ENCODE data around the gene TRAK2. TPM values are rescaled to one million over a fixed set of nuclear protein-coding genes. Genes with fewer than 3 reads are reported as not detected.
A peak's percentile ranks its signal among the peaks of the same experiment; 100 is the strongest.
"Not testable (repeated sequence)": the region's sequence is repeated elsewhere in the genome, so short reads cannot be mapped to it uniquely, and the experiment has no call there.

The TRAK2 gene
- total and polyA plus RNA-seq, 4 experiments from 2014 or later, result 25.2 to 47.3 (median 43.7) TPM

DNA sequence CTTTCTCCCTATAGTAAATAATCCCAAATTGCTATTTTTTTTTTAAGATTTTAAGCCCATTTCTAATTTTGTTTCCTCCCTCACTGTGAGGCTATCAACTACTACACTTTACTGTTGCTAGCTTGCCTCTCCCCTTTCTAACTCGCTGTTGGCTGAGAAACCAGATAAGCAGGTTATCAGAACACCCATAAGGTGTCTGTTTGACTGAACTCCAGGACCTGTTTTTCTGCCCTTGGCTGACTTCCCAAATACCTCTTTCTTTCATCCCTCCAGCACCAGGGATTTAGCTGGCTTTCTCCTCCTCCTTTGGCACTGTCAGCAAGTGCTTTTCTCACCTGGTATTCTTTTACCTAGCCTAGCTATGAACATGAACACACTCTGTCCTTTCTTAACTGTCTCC is 11.1 kb downstream of the TRAK2 start:
- POLR2A ChIA-PET (ENCODE audit: partially characterized antibody), result interaction anchor here (1.0 to 13.0 kb wide), 2 partner anchors 9 to 207 kb away, joined by 3 to 154 read pairs; partner anchors contain the start of genes STRADB and TRAK2
- peaks cover 20 to 60% (median 46%) of the 10 kb centered on the region in 4 donors for H3K4me1 Mint-ChIP-seq
- H3K27me3 Mint-ChIP-seq, result no peaks in the 10 kb centered on the region
- H3K27ac Mint-ChIP-seq, result peak overlapping the region in 3 of 7 donors; percentile 7 to 29 (median 25)
- H3K4me1 ChIP-seq (ENCODE audit: insufficient read depth, low read length), result peaks cover 25% of the 10 kb centered on the region
- CTCF ChIA-PET (ENCODE audit: partially characterized antibody), result interaction anchor here (1.8 to 2.2 kb wide), 2 partner anchors 9 to 207 kb away, joined by 3 to 8 read pairs; no protein-coding TSS in a partner anchor
- H3K9me3 Mint-ChIP-seq, result no peaks in the 10 kb centered on the region
- no peaks in the 10 kb centered on the region for H3K9me3 ChIP-seq (ENCODE audit: control insufficient read depth in 1 of 2, low read length in 2 of 2)
- no peaks in the 10 kb centered on the region for H3K27me3 ChIP-seq (ENCODE audit: insufficient read depth, low read length)
- intact Hi-C loops (cut with micrococcal nuclease), result no loop called here
- DNase-seq, result no peak
- H3K36me3 ChIP-seq (ENCODE audit: insufficient read depth, low read length), result no peaks in the 10 kb centered on the region
- H3K4me3 ChIP-seq (ENCODE audit: low read length in 2 of 2), result no peak overlapping the region
- H3K36me3 Mint-ChIP-seq, result peaks cover 8 to 13% of the 10 kb centered on the region in 2 donors
- no peak overlapping the region for H3K27ac ChIP-seq (ENCODE audit: low read depth, low read length)
- H3K4me3 Mint-ChIP-seq, result peak overlapping the region in 1 of 8 donors; percentile 13

GRCh38 chr2:201439336-201439922 is 11.8 kb downstream of the TRAK2 start:
- Mint-ChIP-seq H3K4me1 (peaks cover 21 to 63% (median 49%) of the 10 kb centered on the region in 4 donors), H3K36me3 (peaks cover 8 to 13% of the 10 kb centered on the region in 2 donors), H3K27ac (peak overlapping the region in 1 of 7 donors; percentile 49)
- H3K9me3 ChIP-seq (ENCODE audit: control insufficient read depth in 1 of 2, low read length in 2 of 2); DNase-seq; H3K9me3 Mint-ChIP-seq; H3K27me3 Mint-ChIP-seq; intact Hi-C loops (cut with micrococcal nuclease); H3K36me3 ChIP-seq (ENCODE audit: insufficient read depth, low read length); H3K27ac ChIP-seq (ENCODE audit: low read depth, low read length); H3K4me3 ChIP-seq (ENCODE audit: low read length in 2 of 2); H3K4me3 Mint-ChIP-seq; H3K27me3 ChIP-seq (ENCODE audit: insufficient read depth, low read length): not testable (repeated sequence)
- CTCF ChIA-PET (ENCODE audit: partially characterized antibody), result interaction anchor here (1.8 kb wide), 1 partner anchor 206 kb away, joined by 3 read pairs; no protein-coding TSS in a partner anchor
- H3K4me1 ChIP-seq (ENCODE audit: insufficient read depth, low read length), result peaks cover 32% of the 10 kb centered on the region
- POLR2A ChIA-PET (ENCODE audit: partially characterized antibody), result interaction anchor here (13.0 kb wide), 1 partner anchor 10 kb away, joined by 154 read pairs; the partner anchor contains the start of genes STRADB and TRAK2

DNA sequence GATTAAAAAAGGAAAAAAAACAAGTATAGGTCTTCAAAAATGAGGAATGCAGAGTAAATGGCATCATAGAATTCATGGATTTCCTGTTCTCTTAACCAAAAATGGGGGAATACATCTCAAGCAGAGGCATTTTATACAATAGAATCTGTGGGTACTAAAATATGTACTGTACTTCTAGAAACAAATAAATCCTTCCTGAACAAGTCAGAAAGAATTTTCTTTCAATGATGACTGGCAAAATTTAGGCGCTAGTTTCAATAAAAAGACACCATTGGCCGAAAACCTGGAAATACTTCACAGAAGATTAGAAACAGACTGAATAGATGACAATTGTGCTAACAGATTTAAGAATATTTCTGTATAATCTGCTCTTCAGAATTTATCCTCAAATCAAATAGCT is 15.1 kb downstream of the TRAK2 start:
- Mint-ChIP-seq H3K27me3 (no peaks in the 10 kb centered on the region), H3K4me1 (peaks cover 47 to 91% (median 74%) of the 10 kb centered on the region in 4 donors), H3K4me3 (no peak overlapping the region), H3K27ac (peak overlapping the region in 3 of 7 donors; percentile 19 to 77 (median 75)), H3K36me3 (peaks cover 12 to 19% of the 10 kb centered on the region in 2 donors), H3K9me3 (no peaks in the 10 kb centered on the region)
- no peaks in the 10 kb centered on the region for H3K9me3 ChIP-seq (ENCODE audit: control insufficient read depth in 1 of 2, low read length in 2 of 2)
- no peak for DNase-seq
- peaks cover 56% of the 10 kb centered on the region for H3K4me1 ChIP-seq (ENCODE audit: insufficient read depth, low read length)
- POLR2A ChIA-PET (ENCODE audit: partially characterized antibody), result interaction anchor here (13.0 kb wide), 1 partner anchor 13 kb away, joined by 154 read pairs; the partner anchor contains the start of genes STRADB and TRAK2
- no peaks in the 10 kb centered on the region for H3K27me3 ChIP-seq (ENCODE audit: insufficient read depth, low read length)
- CTCF ChIA-PET (ENCODE audit: partially characterized antibody), result no interaction called here
- no peak overlapping the region for H3K4me3 ChIP-seq (ENCODE audit: low read length in 2 of 2)
- no peaks in the 10 kb centered on the region for H3K36me3 ChIP-seq (ENCODE audit: insufficient read depth, low read length)
- intact Hi-C loops (cut with micrococcal nuclease), result no loop called here
- H3K27ac ChIP-seq (ENCODE audit: low read depth, low read length), result no peak overlapping the region

DNA sequence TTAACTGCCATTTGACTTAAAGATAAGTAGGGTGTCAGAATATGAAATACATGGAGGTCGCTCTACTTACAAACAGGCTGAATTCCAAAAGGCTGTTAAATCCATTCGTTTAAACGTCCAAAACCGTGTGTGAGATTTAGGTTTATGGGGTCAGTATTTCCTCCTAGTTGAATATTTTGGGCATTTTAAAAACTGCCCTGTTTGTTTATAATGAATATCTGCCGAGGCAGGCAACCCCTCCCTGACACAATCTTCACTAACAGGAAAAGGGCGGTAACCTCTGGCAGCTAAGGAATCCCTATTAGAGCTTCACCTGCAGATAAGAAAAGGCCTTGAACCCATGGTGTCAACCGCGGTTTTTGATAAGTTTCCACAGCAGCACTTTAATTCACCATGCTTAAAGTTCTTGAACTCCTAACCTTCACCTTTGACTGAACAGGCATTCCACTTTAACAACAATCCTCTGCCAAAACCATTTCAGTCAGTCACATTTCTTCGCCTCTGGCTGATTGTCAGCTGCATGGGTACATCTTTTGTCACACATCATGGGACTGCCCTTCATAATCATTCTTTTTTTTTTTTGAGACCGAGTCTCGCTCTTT is 17.8 kb downstream of the TRAK2 start:
- Mint-ChIP-seq H3K36me3 (peaks cover 8 to 12% of the 10 kb centered on the region in 2 donors), H3K27me3 (no peaks in the 10 kb centered on the region), H3K27ac (peak overlapping the region; percentile 87 to 94 (median 91)), H3K9me3 (peaks cover 0 to 5% (median 0%) of the 10 kb centered on the region in 8 donors), H3K4me3 (peak overlapping the region in 7 of 8 donors; percentile 49 to 83 (median 64)), H3K4me1 (peaks cover 47 to 84% (median 69%) of the 10 kb centered on the region in 4 donors)
- DNase-seq, result no peak
- Histone ChIP-seq H3K4me3 (ENCODE audit: low read length in 2 of 2) (no peak overlapping the region), H3K27ac (ENCODE audit: low read depth, low read length) (no peak overlapping the region), H3K27me3 (ENCODE audit: insufficient read depth, low read length) (no peaks in the 10 kb centered on the region), H3K36me3 (ENCODE audit: insufficient read depth, low read length) (no peaks in the 10 kb centered on the region), H3K9me3 (ENCODE audit: control insufficient read depth in 1 of 2, low read length in 2 of 2) (no peaks in the 10 kb centered on the region), H3K4me1 (ENCODE audit: insufficient read depth, low read length) (peaks cover 52% of the 10 kb centered on the region)
- intact Hi-C loops (cut with micrococcal nuclease), result loop anchor here (1.0 kb wide), 1 partner anchor 14 kb away; no protein-coding TSS in a partner anchor
- POLR2A ChIA-PET (ENCODE audit: partially characterized antibody), result interaction anchor here (0.6 to 13.0 kb wide), 5 partner anchors 16 to 347 kb away, joined by 3 to 154 read pairs (median 4); partner anchors contain the start of genes ALS2, CASP8, STRADB and TRAK2
- CTCF ChIA-PET (ENCODE audit: partially characterized antibody), result interaction anchor here (1.0 kb wide), 1 partner anchor 13 kb away, joined by 3 read pairs; no protein-coding TSS in a partner anchor

DNA sequence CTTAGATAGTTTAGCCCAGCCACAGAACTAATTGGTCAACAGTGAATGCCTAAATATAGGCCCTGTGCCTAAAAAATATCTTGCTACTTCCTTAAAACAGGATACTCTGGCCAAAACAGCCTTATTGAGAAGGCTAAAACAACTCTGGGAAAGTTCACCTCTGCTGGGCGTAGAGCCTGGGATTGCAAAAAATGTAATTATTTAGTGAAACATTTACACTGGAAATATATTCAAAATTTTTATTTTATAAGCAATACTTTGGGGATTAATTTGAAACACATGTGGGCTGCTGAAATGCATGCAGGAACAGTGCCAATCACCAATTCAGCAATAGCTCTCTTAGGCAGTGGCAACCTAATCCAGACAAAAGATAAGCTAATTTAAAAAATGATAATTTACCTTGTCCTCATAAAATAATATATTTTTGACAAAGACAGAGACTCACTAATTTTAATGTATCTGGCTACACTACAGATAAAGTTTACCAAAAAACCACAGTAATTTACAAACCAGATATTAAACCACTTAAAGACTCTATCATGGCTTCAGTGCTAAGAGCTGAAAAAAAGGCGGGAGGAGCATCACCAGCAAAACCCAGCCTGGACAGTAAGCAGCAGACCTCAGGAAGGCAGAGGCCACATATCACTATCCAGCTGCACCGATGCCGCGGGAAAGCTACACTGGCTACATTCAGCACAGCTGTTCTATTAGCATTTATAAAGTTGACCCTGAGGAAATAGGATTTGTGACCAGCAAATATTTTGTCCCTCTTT is 18.5 kb downstream of the TRAK2 start:
- DNase-seq, result no peak
- Mint-ChIP-seq H3K4me1 (peaks cover 49 to 83% (median 64%) of the 10 kb centered on the region in 4 donors), H3K36me3 (peaks cover 8 to 10% of the 10 kb centered on the region in 2 donors), H3K9me3 (peaks cover 0 to 5% (median 0%) of the 10 kb centered on the region in 8 donors), H3K27ac (peak overlapping the region; percentile 87 to 94 (median 91)), H3K27me3 (no peaks in the 10 kb centered on the region), H3K4me3 (peak overlapping the region in 7 of 8 donors; percentile 52 to 83 (median 64))
- intact Hi-C loops (cut with micrococcal nuclease), result loop anchor here (1.0 kb wide), 2 partner anchors 14 to 18 kb away; partner anchors contain the start of genes STRADB and TRAK2
- peak overlapping the region; percentile 42 for H3K27ac ChIP-seq (ENCODE audit: low read depth, low read length)
- POLR2A ChIA-PET (ENCODE audit: partially characterized antibody), result interaction anchor here (1.1 to 13.0 kb wide), 5 partner anchors 16 to 348 kb away, joined by 3 to 154 read pairs (median 4); partner anchors contain the start of genes ALS2, CASP8, STRADB and TRAK2
- H3K4me1 ChIP-seq (ENCODE audit: insufficient read depth, low read length), result peaks cover 52% of the 10 kb centered on the region
- CTCF ChIA-PET (ENCODE audit: partially characterized antibody), result interaction anchor here (1.5 to 2.9 kb wide), 4 partner anchors 8 to 314 kb away, joined by 5 to 8 read pairs (median 7); no protein-coding TSS in a partner anchor
- no peaks in the 10 kb centered on the region for H3K9me3 ChIP-seq (ENCODE audit: control insufficient read depth in 1 of 2, low read length in 2 of 2)
- H3K27me3 ChIP-seq (ENCODE audit: insufficient read depth, low read length), result no peaks in the 10 kb centered on the region
- H3K4me3 ChIP-seq (ENCODE audit: low read length in 2 of 2), result no peak overlapping the region
- no peaks in the 10 kb centered on the region for H3K36me3 ChIP-seq (ENCODE audit: insufficient read depth, low read length)

- CTCF ChIA-PET (ENCODE audit: partially characterized antibody), result interaction anchor here (0.7 to 2.9 kb wide), 6 partner anchors 9 to 313 kb away, joined by 3 to 8 read pairs (median 6); no protein-coding TSS in a partner anchor
- Histone ChIP-seq H3K36me3 (ENCODE audit: insufficient read depth, low read length) (no peaks in the 10 kb centered on the region), H3K27me3 (ENCODE audit: insufficient read depth, low read length) (no peaks in the 10 kb centered on the region), H3K4me3 (ENCODE audit: low read length in 2 of 2) (no peak overlapping the region), H3K27ac (ENCODE audit: low read depth, low read length) (peak overlapping the region; percentile 42), H3K9me3 (ENCODE audit: control insufficient read depth in 1 of 2, low read length in 2 of 2) (no peaks in the 10 kb centered on the region), H3K4me1 (ENCODE audit: insufficient read depth, low read length) (peaks cover 52% of the 10 kb centered on the region)
- peaks cover 0 to 5% (median 0%) of the 10 kb centered on the region in 8 donors for H3K9me3 Mint-ChIP-seq
- intact Hi-C loops (cut with micrococcal nuclease), result loop anchor here (1.0 kb wide), 1 partner anchor 19 kb away; the partner anchor contains the start of genes STRADB and TRAK2
- POLR2A ChIA-PET (ENCODE audit: partially characterized antibody), result interaction anchor here (1.1 to 13.0 kb wide), 4 partner anchors 17 to 200 kb away, joined by 3 to 154 read pairs (median 4); partner anchors contain the start of genes STRADB and TRAK2
- peak overlapping the region in 6 of 8 donors; percentile 7 to 83 (median 54) for H3K4me3 Mint-ChIP-seq
- DNase-seq, result peak in 4 of 5 donors; percentile 33 to 46 (median 42)
- H3K36me3 Mint-ChIP-seq, result peaks cover 8 to 10% of the 10 kb centered on the region in 2 donors
- H3K27ac Mint-ChIP-seq, result peak overlapping the region; percentile 43 to 94 (median 90)
- no peaks in the 10 kb centered on the region for H3K27me3 Mint-ChIP-seq
- H3K4me1 Mint-ChIP-seq, result peaks cover 44 to 77% (median 61%) of the 10 kb centered on the region in 4 donors
Observed at GRCh38 chr2:201432038-201432620, 19.1 kb downstream of the TRAK2 start.
